NCI-H748 treated with DMSO at 0.1 percent for 48 hours (cell line): ENCODE measurements around the gene TACC3.

ENCODE experiments used
- DNase-seq: peaks from one replicate; lab custom pipeline; 2025; lab: John Stamatoyannopoulos, UW

Gene TACC3

GRCh38 chr4:1760521-1761071, 39.3 kb downstream of the TACC3 start:
- no peak for DNase-seq

- no peak for DNase-seq
Observed at GRCh38 chr4:1761130-1761689, 39.9 kb downstream of the TACC3 start.

- no peak for DNase-seq
Observed at GRCh38 chr4:1762264-1763010, 41.1 kb downstream of the TACC3 start.

GRCh38 chr4:1763070-1763549, 41.8 kb downstream of the TACC3 start:
- no peak for DNase-seq

- no peak for DNase-seq
Observed at GRCh38 chr4:1763550-1764080, 42.3 kb downstream of the TACC3 start.

GRCh38 chr4:1764670-1765069, 43.3 kb downstream of the TACC3 start:
- no peak for DNase-seq

- DNase-seq: no peak
Observed at GRCh38 chr4:1765409-1766072, 44.2 kb downstream of the TACC3 start.

GRCh38 chr4:1766106-1767060, 45.1 kb downstream of the TACC3 start:
- no peak for DNase-seq

- DNase-seq: no peak
Observed at GRCh38 chr4:1767061-1767769, 45.9 kb downstream of the TACC3 start.

GRCh38 chr4:1767770-1768366, 46.5 kb downstream of the TACC3 start:
- DNase-seq: no peak

GRCh38 chr4:1768367-1769034, 47.2 kb downstream of the TACC3 start:
- DNase-seq: no peak

GRCh38 chr4:1769692-1770091, 48.4 kb downstream of the TACC3 start:
- DNase-seq: no peak

GRCh38 chr4:1770245-1770644, 48.9 kb downstream of the TACC3 start:
- no peak for DNase-seq

- no peak for DNase-seq
Observed at GRCh38 chr4:1770791-1771231, 49.5 kb downstream of the TACC3 start.

- no peak for DNase-seq
Observed at GRCh38 chr4:1771555-1772305, 50.4 kb downstream of the TACC3 start.

- no peak for DNase-seq
Observed at GRCh38 chr4:1772853-1773538, 51.7 kb downstream of the TACC3 start.

- no peak for DNase-seq
Observed at GRCh38 chr4:1773754-1774153, 52.4 kb downstream of the TACC3 start.

GRCh38 chr4:1775731-1776500, 54.6 kb downstream of the TACC3 start:
- DNase-seq: no peak
